ENCODE measurements around the gene TMEM258.

GRCh38 chr11:61781585-61781984 lies 10.8 kb downstream of the TMEM258 start:
- no peak for TF ChIP-seq CTCF (IDR thresholded peaks at IDR 0.05)
- no peak for TF ChIP-seq POLR2A (IDR thresholded peaks at IDR 0.05)
